Gastroesophageal sphincter (tissue), 4 donors: ENCODE data around the gene IFNL3. TPM values are rescaled to one million over a fixed set of nuclear protein-coding genes. Genes with fewer than 3 reads are reported as not detected.

Experiments
- ATAC-seq: fragments of 150-250 bp; one replicate; pipeline ENCODE4 v1.9.1; 2016; ENCODE audit warnings: mild to moderate bottlenecking, moderate library complexity
- H3K27ac ChIP-seq, 4 donors: fragments of 200-600 bp; sonication (generic) in 3 of 4; 1 replicate in 3 of 4; 2 replicates in 1 of 4; pipeline ENCODE4 v1.5.1; 2016 to 2019
- H3K27me3 ChIP-seq: fragments of 200-600 bp; sonication (generic); one replicate; pipeline ENCODE4 v1.5.1; 2019
- H3K36me3 ChIP-seq, 2 donors: fragments of 200-600 bp; sonication (generic); one replicate each; pipeline ENCODE4 v1.5.1; 2019; ENCODE audit warnings: control low read depth in 1 of 2
- H3K4me1 ChIP-seq, 3 donors: fragments of 200-600 bp; sonication (generic); 1 replicate in 2 of 3; 2 replicates in 1 of 3; pipeline ENCODE4 v1.5.1; 2016 to 2019; ENCODE audit warnings: control low read depth in 2 of 3
- H3K4me3 ChIP-seq, 2 donors: fragments of 200-600 bp; sonication (generic); one replicate each; pipeline ENCODE4 v1.5.1; 2019; ENCODE audit warnings: mild to moderate bottlenecking in 1 of 2, moderate library complexity in 1 of 2
- H3K9me3 ChIP-seq, 3 donors: fragments of 200-600 bp; sonication (generic); one replicate each; pipeline ENCODE4 v1.5.1; 2017 to 2019; ENCODE audit warnings: control low read depth in 2 of 3
- CTCF ChIP-seq, 4 experiments: fragments of 200-600 bp in 2 of 4; fragments of 450-650 bp in 2 of 4; sonication (generic) in 1 of 4; IDR thresholded peaks; one replicate each; pipeline ENCODE4 v1.5.1; 2017 to 2019; ENCODE audit warnings: antibody characterized with exemption in 4 of 4, mild to moderate bottlenecking in 2 of 4, moderate library complexity in 2 of 4
- EP300 ChIP-seq: sonication (generic); formaldehyde crosslinking; IDR thresholded peaks from one replicate; pipeline ENCODE4 v1.6.1; 2017; ENCODE audit warnings: antibody characterized with exemption, mild to moderate bottlenecking
- POLR2A ChIP-seq, 2 donors: fragments of 450-650 bp; IDR thresholded peaks; one replicate each; pipeline ENCODE4 v1.6.1; 2017; ENCODE audit warnings: antibody characterized with exemption in 2 of 2, mild to moderate bottlenecking in 2 of 2, moderate library complexity in 1 of 2
- POLR2AphosphoS5 ChIP-seq: sonication (generic); formaldehyde crosslinking; IDR thresholded peaks from one replicate; pipeline ENCODE4 v1.6.1; 2017; ENCODE audit warnings: antibody characterized with exemption
- WGBS, 2 donors: methylation state at CpG; one replicate each; pipeline ENCODE4 v1.1.5; 2018; ENCODE audit warnings: low coverage in 1 of 2; 5-methylcytosine and 5-hydroxymethylcytosine counted together
- total RNA-seq, 4 donors: library from RNA; depleted of rRNA; stranded (reverse); fragments of >200 nt; gene quantifications; one replicate each; pipeline ENCODE4 v1.1.0, GENCODE V29; 2016

IFNL3 gene
- total RNA-seq, 4 donors from 2014 or later = not detected

GRCh38 chr19:39203372-39204341, 41.1 kb downstream of the IFNL3 start, which contains the start of gene SYCN:
TSS of gene SYCN (minus strand) at chr19:39204263. CDS start at chr19:39204254, 9 bp downstream.
- Histone ChIP-seq H3K27ac (no peak within 1 kb of the TSS), H3K9me3 (no peaks in the 10 kb centered on the region), H3K36me3 (no peaks in the 10 kb centered on the region), H3K27me3 (peaks cover 97% of the 10 kb centered on the region), H3K4me3 (no peak within 1 kb of the TSS), H3K4me1 (peaks cover 0 to 3% (median 0%) of the 10 kb centered on the region in 3 donors)
- ATAC-seq = no peak
- TF ChIP-seq CTCF (IDR thresholded peaks at IDR 0.05) (no peak), POLR2A (IDR thresholded peaks at IDR 0.05) (no peak), EP300 (no peak), POLR2AphosphoS5 (no peak)
- 52 to 80% methylated on average over 1 to 9 of the region's 57 CpGs for WGBS, 2 donors

DNA sequence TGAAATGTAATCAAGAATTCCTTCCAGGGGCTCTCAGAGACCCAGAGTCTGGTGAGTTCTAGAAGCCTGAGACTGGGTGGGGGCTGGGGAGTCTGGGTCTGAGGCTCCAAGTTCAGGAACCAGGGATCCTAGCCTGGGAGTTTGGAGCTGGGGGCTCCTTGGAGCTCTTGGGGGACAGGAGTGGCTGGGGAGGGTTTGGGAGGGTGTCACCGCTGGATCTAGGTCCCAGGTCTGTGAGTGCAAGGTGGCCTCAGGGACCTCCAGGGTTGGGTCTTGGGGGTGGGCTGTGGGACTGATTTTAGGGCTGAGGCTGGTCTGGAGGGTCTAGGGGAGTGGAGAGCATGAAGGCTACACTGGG, 41.8 kb downstream of the IFNL3 start:
- Histone ChIP-seq H3K4me3 (no peak overlapping the region), H3K36me3 (no peaks in the 10 kb centered on the region), H3K4me1 (peaks cover 0 to 3% (median 0%) of the 10 kb centered on the region in 3 donors), H3K27me3 (peaks cover 97% of the 10 kb centered on the region), H3K27ac (no peak overlapping the region), H3K9me3 (no peaks in the 10 kb centered on the region)
- TF ChIP-seq POLR2A (IDR thresholded peaks at IDR 0.05) = no peak
- TF ChIP-seq POLR2AphosphoS5 = no peak
- no peak for TF ChIP-seq CTCF (IDR thresholded peaks at IDR 0.05)
- no CpG with 5 or more reads among the region's 1 CpG for WGBS, 2 donors
- no peak for ATAC-seq

DNA sequence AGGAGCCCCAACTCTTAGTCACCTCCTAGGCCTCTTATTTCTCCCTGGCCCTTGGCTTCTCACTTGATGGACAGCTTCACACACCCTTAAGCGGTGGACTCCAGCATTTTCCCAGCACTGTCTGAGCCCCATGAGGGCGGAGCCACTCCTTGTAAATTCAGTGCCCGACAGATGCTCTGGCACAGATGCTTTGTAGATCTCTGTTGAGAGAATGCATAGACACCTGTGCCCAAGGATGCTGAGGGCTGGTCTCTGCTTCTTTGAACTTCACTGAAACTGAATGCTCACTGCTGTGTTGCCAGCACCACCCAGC, 44.0 kb downstream of the IFNL3 start:
- Histone ChIP-seq H3K9me3 (no peaks in the 10 kb centered on the region), H3K36me3 (no peaks in the 10 kb centered on the region), H3K4me3 (no peak overlapping the region), H3K4me1 (peaks cover 0 to 10% (median 5%) of the 10 kb centered on the region in 3 donors), H3K27ac (no peak overlapping the region), H3K27me3 (peaks cover 100% of the 10 kb centered on the region)
- no peak for ATAC-seq
- TF ChIP-seq CTCF (IDR thresholded peaks at IDR 0.05) = no peak
- no peak for TF ChIP-seq POLR2A (IDR thresholded peaks at IDR 0.05)
- no peak for TF ChIP-seq POLR2AphosphoS5
- TF ChIP-seq EP300 = no peak
- 33% methylated on average over 1 of the region's 3 CpGs; no CpG with 5 or more reads in 1 of the 2 donors for WGBS, 2 donors

GRCh38 chr19:39200066-39200802, 44.6 kb downstream of the IFNL3 start:
- H3K27ac ChIP-seq = no peak overlapping the region
- ATAC-seq = no peak
- H3K9me3 ChIP-seq = no peaks in the 10 kb centered on the region
- 77 to 87% methylated on average over 3 to 13 of the region's 32 CpGs for WGBS, 2 donors
- peaks cover 100% of the 10 kb centered on the region for H3K27me3 ChIP-seq
- TF ChIP-seq POLR2A (IDR thresholded peaks at IDR 0.05) (no peak), EP300 (no peak), CTCF (IDR thresholded peaks at IDR 0.05) (no peak), POLR2AphosphoS5 (no peak)
- peaks cover 0 to 10% (median 5%) of the 10 kb centered on the region in 3 donors for H3K4me1 ChIP-seq
- no peaks in the 10 kb centered on the region for H3K36me3 ChIP-seq
- no peak overlapping the region for H3K4me3 ChIP-seq
